Right lobe of liver (tissue), 4 donors: Measurements from ENCODE around the gene DUSP6.

Experiments
- CTCF ChIP-seq, 4 donors: fragments of 200-600 bp in 3 of 4; fragments of 450-650 bp in 1 of 4; IDR thresholded peaks; one replicate each; pipeline versions ENCODE4 v1.5.1 to v1.8.0; 2016 to 2022; ENCODE audit warnings: antibody characterized with exemption in 4 of 4, mild to moderate bottlenecking in 2 of 4
- POLR2A ChIP-seq: fragments of 450-650 bp; IDR thresholded peaks from one replicate; pipeline ENCODE4 v1.6.1; 2017; ENCODE audit warnings: antibody characterized with exemption, mild to moderate bottlenecking
- donor health status: DM: no; HTN: no; CAD: no.
- donor health status: DM: no; HTN: no; CAD: no.
- donor health status: DM: no; HTN: yes; CAD: no.

DNA sequence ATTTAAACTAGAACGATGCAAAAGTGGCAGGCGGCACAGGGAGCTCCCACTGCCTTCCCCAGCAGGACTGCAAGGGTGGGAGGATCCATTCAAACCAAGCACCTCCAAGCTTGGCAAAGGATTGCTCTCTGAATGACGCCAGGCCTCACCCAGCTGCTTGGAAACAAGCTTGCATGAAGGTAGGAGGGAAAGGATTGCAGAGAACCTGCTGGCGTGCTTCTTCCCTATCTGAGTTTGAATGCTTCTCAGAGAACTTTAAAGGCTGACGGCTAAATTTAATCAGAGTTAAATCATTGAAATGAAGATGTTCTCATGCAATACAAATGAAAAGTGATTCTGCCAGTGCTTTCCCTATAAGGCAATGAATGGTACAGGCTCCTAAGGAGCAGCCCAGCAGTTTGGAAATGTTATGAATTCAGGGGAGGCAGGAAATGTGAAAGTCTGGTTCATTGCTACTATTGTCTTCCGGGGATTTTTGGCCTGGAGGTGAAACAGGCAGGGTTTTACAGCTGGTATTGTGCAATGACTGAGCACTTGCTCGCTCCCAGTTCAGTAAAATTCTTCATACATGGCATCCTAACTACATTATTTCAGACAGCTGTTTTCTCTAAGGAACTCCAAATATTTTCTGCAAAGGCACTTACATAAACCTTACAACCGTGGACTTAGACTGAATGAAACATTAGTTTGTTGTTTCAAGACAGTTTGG, 31.9 kb upstream of the DUSP6 start:
- TF ChIP-seq CTCF (IDR thresholded peaks at IDR 0.05), result no peak
- no peak for TF ChIP-seq POLR2A
